CD4-positive, alpha-beta T cell treated with Interferon alpha-2 for 1 hour (primary cell): ENCODE results near the gene KRT86.
A peak's percentile ranks its signal among the peaks of the same experiment; 100 is the strongest.

Experiments
- DNase-seq, 2 donors: peaks; one replicate each; pipeline ENCODE4 v3.0.0-alpha.2; 2020 to 2022

The KRT86 gene

GRCh38 chr12:52317468-52318052, 43.1 kb downstream of the KRT86 start:
- no peak for DNase-seq

- no peak for DNase-seq
Measured at GRCh38 chr12:52318241-52318990, 44.0 kb downstream of the KRT86 start.

- DNase-seq, result no peak
Measured at GRCh38 chr12:52319097-52319496, 44.7 kb downstream of the KRT86 start.

- DNase-seq, result no peak
Measured at GRCh38 chr12:52320784-52321400, 46.4 kb downstream of the KRT86 start, which contains the start of gene KRT83. KRT83 (minus strand) TSS chr12:52321398; CDS start chr12:52321335, 63 bp downstream.

- no peak for DNase-seq
Measured at GRCh38 chr12:52321418-52321817, 47.0 kb downstream of the KRT86 start.

- no peak for DNase-seq
Measured at GRCh38 chr12:52322069-52322468, 47.6 kb downstream of the KRT86 start.

- DNase-seq, result no peak
Measured at GRCh38 chr12:52323001-52323400, 48.6 kb downstream of the KRT86 start.

- DNase-seq, result no peak
Measured at GRCh38 chr12:52323416-52324152, 49.1 kb downstream of the KRT86 start.

GRCh38 chr12:52324153-52324444, 49.7 kb downstream of the KRT86 start:
- no peak for DNase-seq

GRCh38 chr12:52327052-52327829, 52.8 kb downstream of the KRT86 start:
- DNase-seq, result peak; percentile 81 to 85

- no peak for DNase-seq
Measured at GRCh38 chr12:52327830-52328500, 53.5 kb downstream of the KRT86 start.

- no peak for DNase-seq
Measured at GRCh38 chr12:52331039-52331438, 56.6 kb downstream of the KRT86 start.

- no peak for DNase-seq
Measured at GRCh38 chr12:52331833-52332232, 57.4 kb downstream of the KRT86 start.

- DNase-seq, result no peak
Measured at GRCh38 chr12:52332381-52332780, 57.9 kb downstream of the KRT86 start.

- DNase-seq, result no peak
Measured at GRCh38 chr12:52333321-52333720, 58.9 kb downstream of the KRT86 start.

GRCh38 chr12:52334185-52334584, 59.7 kb downstream of the KRT86 start:
- DNase-seq, result no peak

- DNase-seq, result no peak
Measured at GRCh38 chr12:52335598-52336262, 61.3 kb downstream of the KRT86 start.

- no peak for DNase-seq
Measured at GRCh38 chr12:52336641-52337040, 62.2 kb downstream of the KRT86 start.

GRCh38 chr12:52337054-52337453, 62.6 kb downstream of the KRT86 start:
- DNase-seq, result no peak

- DNase-seq, result no peak
Measured at GRCh38 chr12:52338241-52338960, 64.0 kb downstream of the KRT86 start.

- DNase-seq, result no peak
Measured at GRCh38 chr12:52341066-52341580, 66.7 kb downstream of the KRT86 start.
